Chondrocyte (in vitro differentiated cells): ENCODE results near the gene PNMA8B. TPM values are rescaled to one million over a fixed set of nuclear protein-coding genes. Genes with fewer than 3 reads are reported as not detected.

Source experiments
- DNase-seq: peaks from one replicate; pipeline ENCODE4 v3.0.0; 2021; ENCODE audit warnings: mixed read lengths, low spot score
- H3K27ac Mint-ChIP-seq: one replicate; pipeline ENCODE4 v1.8.0; 2021; ENCODE audit warnings: mild to moderate bottlenecking, moderate library complexity, mixed read lengths; ENCODE audit not compliant: unreplicated experiment
- H3K27me3 Mint-ChIP-seq: 2 replicates; pipeline ENCODE4 v1.8.0; 2021; ENCODE audit warnings: low read depth, mixed read lengths
- H3K36me3 Mint-ChIP-seq: 2 replicates; pipeline ENCODE4 v1.8.0; 2021; ENCODE audit warnings: low read depth, mixed read lengths
- H3K4me1 Mint-ChIP-seq: 2 replicates; pipeline ENCODE4 v1.8.0; 2021; ENCODE audit warnings: low read depth, mild to moderate bottlenecking, mixed read lengths
- H3K4me3 Mint-ChIP-seq: one replicate; pipeline ENCODE4 v1.8.0; 2021; ENCODE audit warnings: mild to moderate bottlenecking, moderate library complexity, mixed read lengths; ENCODE audit not compliant: unreplicated experiment
- H3K9me3 Mint-ChIP-seq: 2 replicates; pipeline ENCODE4 v1.8.0; 2021; ENCODE audit warnings: low read depth, mixed read lengths
- total RNA-seq: library from RNA; stranded (reverse); gene quantifications from 3 replicates; pipeline ENCODE4 v1.2.1, GENCODE V29; 2021
- TF ChIP-seq, protein P1 (sequence below): fragments of 200-600 bp; sonication (generic); IDR thresholded peaks from 2 replicates; pipeline ENCODE4 v1.5.0; 2021; ENCODE audit warnings: antibody characterized with exemption, mild to moderate bottlenecking, moderate library complexity

Gene PNMA8B
- total RNA-seq, 1 donor from 2014 or later = 2.2 TPM

DNA sequence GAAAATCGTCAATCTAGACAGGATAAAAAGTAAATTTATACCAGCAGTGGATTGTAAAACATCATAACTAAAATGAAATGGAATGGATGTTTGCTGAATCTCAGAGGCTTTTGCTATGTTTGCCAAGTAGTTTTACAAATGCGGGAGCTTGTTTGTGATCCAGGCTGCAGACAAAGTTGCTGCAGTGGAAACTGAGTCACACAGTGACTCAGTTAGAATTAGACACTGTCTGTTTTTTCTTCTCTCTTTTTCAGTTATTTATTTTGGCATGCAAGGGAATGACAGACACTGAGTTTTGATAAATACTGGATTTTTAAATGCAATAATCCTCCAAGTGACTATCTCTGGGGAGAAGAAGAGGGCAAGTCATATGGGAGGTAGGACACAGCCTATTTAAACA is 19.7 kb downstream of the PNMA8B start:
- Mint-ChIP-seq H3K9me3 (no peaks in the 10 kb centered on the region), H3K27me3 (no peaks in the 10 kb centered on the region), H3K36me3 (no peaks in the 10 kb centered on the region), H3K4me1 (peaks cover 37% of the 10 kb centered on the region), H3K27ac (peak overlapping the region; percentile 58), H3K4me3 (no peak overlapping the region)
- no peak for DNase-seq
- TF ChIP-seq, protein P1, sequence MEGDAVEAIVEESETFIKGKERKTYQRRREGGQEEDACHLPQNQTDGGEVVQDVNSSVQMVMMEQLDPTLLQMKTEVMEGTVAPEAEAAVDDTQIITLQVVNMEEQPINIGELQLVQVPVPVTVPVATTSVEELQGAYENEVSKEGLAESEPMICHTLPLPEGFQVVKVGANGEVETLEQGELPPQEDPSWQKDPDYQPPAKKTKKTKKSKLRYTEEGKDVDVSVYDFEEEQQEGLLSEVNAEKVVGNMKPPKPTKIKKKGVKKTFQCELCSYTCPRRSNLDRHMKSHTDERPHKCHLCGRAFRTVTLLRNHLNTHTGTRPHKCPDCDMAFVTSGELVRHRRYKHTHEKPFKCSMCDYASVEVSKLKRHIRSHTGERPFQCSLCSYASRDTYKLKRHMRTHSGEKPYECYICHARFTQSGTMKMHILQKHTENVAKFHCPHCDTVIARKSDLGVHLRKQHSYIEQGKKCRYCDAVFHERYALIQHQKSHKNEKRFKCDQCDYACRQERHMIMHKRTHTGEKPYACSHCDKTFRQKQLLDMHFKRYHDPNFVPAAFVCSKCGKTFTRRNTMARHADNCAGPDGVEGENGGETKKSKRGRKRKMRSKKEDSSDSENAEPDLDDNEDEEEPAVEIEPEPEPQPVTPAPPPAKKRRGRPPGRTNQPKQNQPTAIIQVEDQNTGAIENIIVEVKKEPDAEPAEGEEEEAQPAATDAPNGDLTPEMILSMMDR = no peak

DNA sequence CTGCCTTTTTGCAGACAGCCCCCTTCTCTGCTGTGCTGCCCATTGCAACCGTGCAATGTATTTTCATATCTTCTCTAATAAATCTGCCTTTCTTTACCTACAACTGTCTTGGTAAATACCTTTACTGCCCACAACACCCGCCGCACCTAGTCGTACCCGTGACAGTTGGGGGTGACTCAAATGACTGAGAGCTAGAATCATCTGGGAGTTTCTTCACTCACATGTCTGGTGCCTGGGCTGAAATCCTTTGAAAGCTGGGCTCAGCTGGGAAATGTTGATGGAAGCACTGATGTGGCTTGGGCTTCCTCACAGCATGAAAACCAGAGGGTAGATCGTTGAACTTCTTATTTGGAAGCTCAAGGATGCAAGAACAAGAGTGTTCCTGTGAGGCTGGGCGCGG is 21.5 kb downstream of the PNMA8B start:
- Mint-ChIP-seq H3K4me1 (peaks cover 39% of the 10 kb centered on the region), H3K27ac (no peak overlapping the region), H3K36me3 (no peaks in the 10 kb centered on the region), H3K9me3 (no peaks in the 10 kb centered on the region), H3K27me3 (no peaks in the 10 kb centered on the region), H3K4me3 (no peak overlapping the region)
- TF ChIP-seq, protein P1 = no peak
- DNase-seq = peak; percentile 41

DNA sequence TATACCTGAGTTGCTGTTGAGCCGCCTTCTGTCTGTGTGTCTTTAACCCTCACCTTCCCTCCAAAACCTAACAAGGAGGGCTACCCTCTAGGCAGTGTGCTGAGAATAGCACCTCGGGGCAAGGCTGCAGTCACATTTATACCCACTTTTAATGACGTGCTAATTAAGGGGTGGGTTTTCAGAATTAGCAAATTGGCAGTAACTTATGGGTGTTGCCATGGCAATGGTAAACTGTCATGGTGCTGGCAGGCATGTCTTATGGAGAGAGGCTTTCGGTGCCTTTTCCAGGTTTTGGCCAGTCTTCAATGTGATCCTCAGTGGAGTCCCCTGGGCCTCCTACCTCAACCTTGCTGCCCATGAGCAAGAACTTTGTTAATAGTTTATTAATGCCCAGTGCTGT is 23.1 kb downstream of the PNMA8B start:
- peaks cover 29% of the 10 kb centered on the region for H3K4me1 Mint-ChIP-seq
- H3K27ac Mint-ChIP-seq = no peak overlapping the region
- TF ChIP-seq, protein P1 = no peak
- H3K36me3 Mint-ChIP-seq = no peaks in the 10 kb centered on the region
- no peak overlapping the region for H3K4me3 Mint-ChIP-seq
- H3K9me3 Mint-ChIP-seq = no peaks in the 10 kb centered on the region
- DNase-seq = peak; percentile 15
- H3K27me3 Mint-ChIP-seq = no peaks in the 10 kb centered on the region

DNA sequence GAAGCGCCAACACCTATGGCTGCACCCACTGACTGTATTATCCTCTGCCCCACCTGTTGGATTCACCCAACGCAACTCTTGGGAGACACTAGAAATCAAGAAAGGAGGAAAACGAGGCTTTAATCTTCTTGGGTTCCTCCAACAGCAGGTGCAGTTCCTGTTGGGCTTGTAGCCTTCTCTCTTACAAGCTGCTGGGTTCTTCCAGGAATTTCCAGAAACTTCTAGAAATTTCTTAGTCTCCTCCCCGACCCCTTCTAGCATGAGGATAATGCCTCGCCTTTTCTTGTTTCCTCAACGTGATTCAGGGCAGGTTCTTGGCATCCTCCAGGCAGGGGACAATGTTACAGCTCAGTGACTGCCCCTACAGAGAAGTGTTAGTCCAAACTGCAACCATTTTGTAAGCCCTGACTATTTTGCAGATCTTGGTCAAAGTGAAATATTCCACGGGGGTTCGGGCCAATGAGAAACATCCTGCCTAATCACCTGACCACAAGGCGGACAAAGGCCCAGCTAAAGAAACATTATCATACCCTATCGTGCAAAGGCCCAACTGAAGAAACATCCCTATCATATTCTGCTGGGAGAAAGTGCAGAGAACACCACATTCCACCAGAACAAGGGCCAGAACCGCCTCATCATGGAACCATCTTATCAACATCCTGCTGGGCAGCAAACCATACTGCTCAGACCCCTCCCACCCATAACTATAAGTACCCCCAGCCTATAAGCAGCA is 23.7 kb downstream of the PNMA8B start:
- peak overlapping the region; percentile 58 for H3K4me3 Mint-ChIP-seq
- peak; percentile 1 for DNase-seq
- H3K27me3 Mint-ChIP-seq = no peaks in the 10 kb centered on the region
- H3K4me1 Mint-ChIP-seq = peaks cover 35% of the 10 kb centered on the region
- no peak overlapping the region for H3K27ac Mint-ChIP-seq
- no peaks in the 10 kb centered on the region for H3K36me3 Mint-ChIP-seq
- TF ChIP-seq, protein P1 = no peak
- H3K9me3 Mint-ChIP-seq = no peaks in the 10 kb centered on the region

DNA sequence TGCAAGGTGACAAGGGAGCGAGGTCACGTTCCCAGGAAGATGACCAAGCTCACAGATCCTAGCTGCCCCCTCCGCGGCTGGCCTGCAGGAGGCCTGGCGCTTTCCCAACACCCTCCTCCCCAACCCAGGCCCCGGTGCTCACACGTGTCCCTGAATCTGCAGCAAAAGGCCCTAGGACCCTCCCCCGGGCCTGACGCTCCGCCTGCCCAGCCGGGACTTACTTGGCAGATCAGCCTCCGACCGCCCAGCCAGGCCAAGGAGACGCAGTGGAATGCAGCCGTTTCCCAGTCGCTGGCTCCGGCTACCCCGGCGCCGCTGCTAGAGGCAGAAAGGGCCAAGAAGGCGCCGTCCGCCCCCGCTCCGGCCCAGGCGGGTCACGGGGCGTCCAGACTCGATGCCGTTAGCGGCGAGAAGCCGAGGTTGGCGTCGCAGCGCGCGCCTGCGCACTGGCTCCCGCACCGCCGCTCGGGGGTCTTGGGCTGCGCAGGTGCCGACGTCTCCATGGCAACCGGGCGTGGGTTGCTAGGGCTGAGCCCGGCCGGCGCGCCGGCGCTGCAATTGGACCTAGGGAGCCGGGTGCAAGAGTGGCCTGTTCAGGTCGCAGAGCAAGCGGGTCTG is 24.4 kb downstream of the PNMA8B start, which contains the start of gene PNMA8A:
PNMA8A (minus strand) TSS at position 448 of the 618 bp plus-strand sequence. CDS start 528 bp downstream, outside the sequence.
- H3K4me3 Mint-ChIP-seq = peak within 1 kb of the TSS; percentile 58
- H3K9me3 Mint-ChIP-seq = no peaks in the 10 kb centered on the region
- peaks cover 43% of the 10 kb centered on the region for H3K4me1 Mint-ChIP-seq
- TF ChIP-seq, protein P1 = peak; percentile 42
- no peaks in the 10 kb centered on the region for H3K27me3 Mint-ChIP-seq
- DNase-seq = peak; percentile 95
- no peaks in the 10 kb centered on the region for H3K36me3 Mint-ChIP-seq
- H3K27ac Mint-ChIP-seq = peak within 1 kb of the TSS; percentile 65
